Choroid plexus epithelial cell (primary cell): ENCODE results near the gene FGF7.

Experiments used
- DNase-seq: peaks from one replicate; pipeline ENCODE4 v3.0.0-alpha.2; 2010; ENCODE audit warnings: low read depth
- H3K4me3 ChIP-seq: 2 replicates; pipeline ENCODE4 v1.5.1; 2011; ENCODE audit warnings: low read depth, mild to moderate bottlenecking, control low read depth, low read length, moderate library complexity
- TF ChIP-seq, protein P1 (sequence below): conservative IDR thresholded peaks from 2 replicates; pipeline ENCODE4 v1.5.1; 2011; ENCODE audit warnings: low read depth, mild to moderate bottlenecking, control low read depth, inconsistent platforms, low read length, moderate library complexity

FGF7 gene

DNA sequence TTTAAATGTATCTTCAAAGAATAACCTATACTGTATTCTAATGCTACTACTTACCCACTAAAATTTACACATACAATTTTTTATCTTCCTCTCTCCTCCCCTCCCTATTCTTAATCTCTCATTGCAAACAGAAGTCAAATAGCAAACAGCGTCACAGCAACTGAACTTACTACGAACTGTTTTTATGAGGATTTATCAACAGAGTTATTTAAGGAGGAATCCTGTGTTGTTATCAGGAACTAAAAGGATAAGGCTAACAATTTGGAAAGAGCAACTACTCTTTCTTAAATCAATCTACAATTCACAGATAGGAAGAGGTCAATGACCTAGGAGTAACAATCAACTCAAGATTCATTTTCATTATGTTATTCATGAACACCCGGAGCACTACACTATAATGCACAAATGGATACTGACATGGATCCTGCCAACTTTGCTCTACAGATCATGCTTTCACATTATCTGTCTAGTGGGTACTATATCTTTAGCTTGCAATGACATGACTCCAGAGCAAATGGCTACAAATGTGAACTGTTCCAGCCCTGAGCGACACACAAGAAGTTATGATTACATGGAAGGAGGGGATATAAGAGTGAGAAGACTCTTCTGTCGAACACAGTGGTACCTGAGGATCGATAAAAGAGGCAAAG, 984 bp downstream of the FGF7 start:
- TF ChIP-seq, protein P1, sequence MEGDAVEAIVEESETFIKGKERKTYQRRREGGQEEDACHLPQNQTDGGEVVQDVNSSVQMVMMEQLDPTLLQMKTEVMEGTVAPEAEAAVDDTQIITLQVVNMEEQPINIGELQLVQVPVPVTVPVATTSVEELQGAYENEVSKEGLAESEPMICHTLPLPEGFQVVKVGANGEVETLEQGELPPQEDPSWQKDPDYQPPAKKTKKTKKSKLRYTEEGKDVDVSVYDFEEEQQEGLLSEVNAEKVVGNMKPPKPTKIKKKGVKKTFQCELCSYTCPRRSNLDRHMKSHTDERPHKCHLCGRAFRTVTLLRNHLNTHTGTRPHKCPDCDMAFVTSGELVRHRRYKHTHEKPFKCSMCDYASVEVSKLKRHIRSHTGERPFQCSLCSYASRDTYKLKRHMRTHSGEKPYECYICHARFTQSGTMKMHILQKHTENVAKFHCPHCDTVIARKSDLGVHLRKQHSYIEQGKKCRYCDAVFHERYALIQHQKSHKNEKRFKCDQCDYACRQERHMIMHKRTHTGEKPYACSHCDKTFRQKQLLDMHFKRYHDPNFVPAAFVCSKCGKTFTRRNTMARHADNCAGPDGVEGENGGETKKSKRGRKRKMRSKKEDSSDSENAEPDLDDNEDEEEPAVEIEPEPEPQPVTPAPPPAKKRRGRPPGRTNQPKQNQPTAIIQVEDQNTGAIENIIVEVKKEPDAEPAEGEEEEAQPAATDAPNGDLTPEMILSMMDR, result no peak
- DNase-seq, result no peak
- H3K4me3 ChIP-seq, result peak overlapping the region; percentile 9

DNA sequence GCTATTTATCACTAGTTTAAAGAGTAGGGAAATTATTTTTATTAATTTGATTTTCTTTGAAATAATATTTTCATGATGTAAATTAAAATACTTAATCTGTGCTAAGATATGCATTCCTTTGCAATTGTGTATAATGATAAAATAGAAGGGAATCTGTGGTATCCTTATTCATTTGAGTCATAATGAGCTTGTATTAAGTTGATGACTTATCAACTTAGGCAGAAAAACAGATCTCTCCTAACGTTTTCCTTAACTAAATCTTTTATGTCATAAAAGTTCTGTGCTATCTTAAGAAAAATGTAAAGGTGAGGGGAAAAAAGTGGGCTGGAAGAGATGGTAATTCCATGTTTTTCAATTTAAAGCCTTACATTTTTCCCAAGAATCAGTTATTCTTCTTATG, 1.9 kb downstream of the FGF7 start:
- no peak overlapping the region for H3K4me3 ChIP-seq
- TF ChIP-seq, protein P1, result no peak
- no peak for DNase-seq

DNA sequence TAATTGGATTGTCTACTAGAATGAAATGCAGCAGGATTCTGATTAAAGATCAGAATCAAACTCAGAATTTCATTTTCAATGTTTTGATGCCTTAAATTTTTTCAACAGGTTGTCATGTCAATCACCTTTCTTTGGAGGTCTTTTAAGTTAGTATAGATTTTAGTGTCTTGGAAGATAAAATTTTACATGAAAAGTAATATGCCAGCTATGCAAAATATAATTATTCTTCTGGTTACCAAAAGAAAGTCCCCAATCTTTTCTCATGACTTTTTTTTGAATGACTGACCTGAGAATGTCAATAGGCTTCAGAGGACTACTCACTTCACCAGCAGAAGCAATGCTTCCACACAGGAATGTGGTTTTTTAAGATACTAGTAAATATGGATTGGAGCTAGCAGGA, 4.3 kb downstream of the FGF7 start:
- no peak for DNase-seq
- TF ChIP-seq, protein P1, result no peak
- H3K4me3 ChIP-seq, result no peak overlapping the region

DNA sequence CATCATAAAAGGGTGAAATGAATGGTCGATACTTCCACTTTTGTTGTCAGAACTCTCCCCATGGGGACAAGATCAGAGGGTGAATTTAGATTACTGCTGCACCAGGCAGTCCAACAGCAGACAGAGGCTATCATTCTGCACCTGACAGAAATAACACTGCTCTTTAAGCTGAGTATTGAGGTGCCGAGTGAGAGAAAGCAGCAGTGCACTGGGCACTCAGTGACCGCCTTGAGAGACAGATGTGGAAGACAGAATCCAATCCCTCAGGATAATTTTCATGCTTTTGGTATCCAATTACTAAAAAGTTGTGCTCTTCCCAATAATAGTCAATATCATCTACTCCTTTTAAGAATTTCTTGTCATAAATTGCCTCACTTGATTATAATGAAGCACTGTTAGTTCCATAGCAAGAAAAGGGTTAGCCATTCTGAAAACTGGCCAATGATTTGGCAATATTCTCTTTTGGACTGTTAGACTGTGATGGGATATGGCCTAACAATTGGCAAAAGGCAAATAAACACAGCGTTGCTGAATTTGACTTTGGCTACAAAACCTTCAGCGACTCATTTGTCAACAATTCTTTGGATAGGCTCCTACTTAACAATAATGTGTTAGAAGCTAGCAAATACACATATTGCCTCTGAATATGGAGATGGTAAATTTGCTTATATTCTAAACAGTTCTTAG, 5.5 kb downstream of the FGF7 start:
- TF ChIP-seq, protein P1, result no peak
- peak; percentile 49 for DNase-seq
- no peak overlapping the region for H3K4me3 ChIP-seq

DNA sequence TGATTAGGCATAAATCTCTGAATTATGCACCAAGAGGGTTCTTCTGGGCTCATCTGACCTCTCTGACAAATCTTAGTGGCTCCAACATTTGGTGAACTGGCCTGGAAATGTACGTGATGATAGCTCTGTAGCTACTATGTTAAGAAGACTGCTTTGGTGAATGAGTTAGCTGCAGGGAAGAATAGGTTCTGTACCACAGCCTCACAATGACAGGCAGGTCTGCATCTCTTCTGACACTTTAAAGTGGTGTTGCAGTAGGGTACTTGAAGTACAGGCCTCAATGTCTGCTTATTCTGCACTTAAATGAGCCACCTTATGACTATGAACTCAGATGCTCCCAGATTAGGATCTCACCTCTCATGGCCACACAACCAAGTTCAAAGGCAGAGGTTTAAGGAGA, 7.0 kb downstream of the FGF7 start:
- no peak overlapping the region for H3K4me3 ChIP-seq
- DNase-seq, result no peak
- TF ChIP-seq, protein P1, result no peak

DNA sequence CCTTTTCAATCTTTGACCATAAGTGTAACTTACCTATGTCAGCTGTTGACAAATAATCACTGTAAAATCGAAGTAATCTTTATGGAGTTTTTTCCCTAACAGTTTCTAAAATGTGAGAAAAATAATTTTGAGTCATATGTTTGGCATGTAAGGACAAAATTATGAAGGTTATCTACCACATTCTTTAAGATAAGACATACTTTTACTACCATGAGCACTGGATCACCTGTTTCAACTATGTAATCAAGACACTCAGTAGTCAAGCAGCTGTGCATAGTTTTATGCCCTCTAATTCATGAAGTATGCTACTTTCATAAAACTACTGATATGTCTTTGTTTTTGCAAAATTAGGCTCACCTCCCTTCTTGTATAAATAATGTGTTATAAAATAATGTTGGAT, 12.1 kb downstream of the FGF7 start:
- TF ChIP-seq, protein P1, result no peak
- no peak overlapping the region for H3K4me3 ChIP-seq
- peak; percentile 76 for DNase-seq

DNA sequence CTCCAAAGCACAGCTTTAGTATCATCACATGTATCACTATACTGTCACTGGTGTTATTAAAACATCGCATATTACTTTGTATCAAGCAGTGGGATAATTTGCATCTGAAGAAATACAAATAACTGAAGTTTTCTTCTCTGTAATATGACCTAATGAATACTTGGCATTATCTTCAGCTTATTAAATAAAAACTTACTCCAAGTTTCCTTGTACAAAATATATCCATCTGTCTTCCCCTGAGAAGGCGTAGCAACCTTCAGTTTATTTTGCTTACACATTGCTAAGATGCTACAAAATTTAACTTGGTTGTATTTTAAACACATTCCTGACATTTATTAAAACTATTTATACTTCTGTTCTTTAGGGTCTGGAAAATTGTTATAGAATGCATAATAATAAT, 13.7 kb downstream of the FGF7 start:
- no peak for DNase-seq
- no peak overlapping the region for H3K4me3 ChIP-seq
- TF ChIP-seq, protein P1, result no peak
